Measurements from ENCODE around the gene FAM180B. TPM values are rescaled to one million over a fixed set of nuclear protein-coding genes. Genes with fewer than 3 reads are reported as not detected.

FAM180B gene
- total and polyA plus RNA-seq, 2 of the 8 experiments (the other 6 are each of a cell fraction or from before 2014, with no cell fraction given), result 0.09 TPM; not detected in 1

- peak overlapping the region; percentile 60 to 77 for H3K4me2 ChIP-seq (ENCODE audit: insufficient read depth in 1 of 2, low read depth in 2 of 2, low read length in 2 of 2)
- H3K4ac ChIP-seq (replicated peaks; ENCODE audit: insufficient read length, low read depth, low read length), result no peak overlapping the region
- H3K9ac ChIP-seq (replicated peaks in 1 of 4; ENCODE audit: extremely low read depth in 1 of 4, low read depth in 3 of 4, low read length in 3 of 4), result peak overlapping the region; percentile 90 to 96 (median 94)
- no peak overlapping the region for H2AK5ac ChIP-seq (ENCODE audit: low read depth, low read length)
- ChIA-PET POLR2A (ENCODE audit: partially characterized antibody) (interaction anchor here (0.6 to 6.6 kb wide), 16 partner anchors 8 to 81 kb away, joined by 3 to 83 read pairs (median 6); partner anchors contain the start of genes C1QTNF4, CELF1, FAM180B and KBTBD4), CTCF (ENCODE audit: partially characterized antibody) (interaction anchor here (0.6 to 1.0 kb wide), 6 partner anchors 10 to 896 kb away, joined by 3 to 6 read pairs (median 4); partner anchors contain the start of gene CELF1)
- no peak overlapping the region for H2AFZ ChIP-seq (ENCODE audit: low read length)
- TF ChIP-seq KDM1A (IDR thresholded peaks at IDR 0.05; ENCODE audit: borderline replicate concordance, low read length) (0 out of 2 replicates have a peak, but pooled peaks have one; percentile 60), RAD21 (IDR thresholded peaks at IDR 0.05 in 1 of 2, conservative IDR thresholded peaks at IDR 0.05 in 1 of 2; ENCODE audit: low read depth in 2 of 2, low read length in 2 of 2) (no peak)
- H2BK120ac ChIP-seq (replicated peaks; ENCODE audit: low read depth, low read length), result no peak overlapping the region
- H3K27ac ChIP-seq (ENCODE audit: low read depth, low read length), result peak overlapping the region; percentile 53; the same call in 1 of the 2 replicates
- peak overlapping the region; percentile 84; the same call in 1 of the 2 replicates for H4K8ac ChIP-seq (ENCODE audit: extremely low read depth, insufficient read depth, low read length)
- peaks cover 3% of the 10 kb centered on the region; the same call in 1 of the 2 replicates for H3K23me2 ChIP-seq (ENCODE audit: low read depth, low read length)
- H3K79me2 ChIP-seq (ENCODE audit: control insufficient read depth in 1 of 2, insufficient read depth in 2 of 2, low read length in 2 of 2), result peaks cover 0 to 13% of the 10 kb centered on the region in 2 experiments; a peak in 2 of 4 replicates
- peaks cover 0 to 3% (median 1%) of the 10 kb centered on the region in 4 experiments; a peak in 1 of 7 replicates for H3K4me1 ChIP-seq (replicated peaks in 1 of 4; ENCODE audit: control insufficient read depth in 3 of 4, insufficient read depth in 4 of 4, low read length in 3 of 4)
- no peak for DNase-seq (ENCODE audit: low read depth in 1 of 2, low spot score in 2 of 2)
- 29% methylated on average over 17 of the region's 17 CpGs; no CpG with 5 or more reads in 1 of the 2 experiments for WGBS, 2 experiments (ENCODE audit: extremely low coverage in 1 of 2, insufficient coverage in 1 of 2, insufficient read length in 1 of 2, insufficient replicate concordance in 2 of 2, low coverage in 1 of 2, low lambda C conversion rate in 2 of 2, missing lambda C conversion rate in 1 of 2)
- peak overlapping the region; percentile 97 for H3K18ac ChIP-seq (ENCODE audit: extremely low read depth, low read length)
- no peaks in the 10 kb centered on the region for H3K9me3 ChIP-seq (ENCODE audit: insufficient read depth in 2 of 2, low read depth in 1 of 2, low read length in 1 of 2)
- H4K20me1 ChIP-seq (replicated peaks in 1 of 2; ENCODE audit: control insufficient read depth in 1 of 2, insufficient read depth in 2 of 2, low read length in 2 of 2), result peaks cover 0 to 4% of the 10 kb centered on the region in 2 experiments
- peak overlapping the region; percentile 78; the same call in 1 of the 2 replicates for H2BK5ac ChIP-seq (ENCODE audit: low read depth, low read length)
- no peak overlapping the region for H2BK15ac ChIP-seq (ENCODE audit: low read length)
- H3K23ac ChIP-seq (ENCODE audit: insufficient read length), result no peak overlapping the region
- H3K36me3 ChIP-seq (ENCODE audit: control insufficient read depth in 2 of 4, insufficient read depth in 4 of 4, low read length in 3 of 4), result peaks cover under 1 to 12% (median 2%) of the 10 kb centered on the region in 4 experiments; a peak in 3 of 8 replicates
- H2BK12ac ChIP-seq (ENCODE audit: low read depth, low read length), result 0 out of 2 replicates have a peak overlapping the region, but pooled peaks have one; percentile 60
- no peak overlapping the region for H2BK20ac ChIP-seq (ENCODE audit: low read length)
- H4K91ac ChIP-seq (replicated peaks; ENCODE audit: insufficient read length, low read length), result peak overlapping the region; percentile 8
- H3K4me3 ChIP-seq (ENCODE audit: extremely low read depth in 1 of 4, insufficient read depth in 2 of 4, low read depth in 3 of 4, low read length in 4 of 4), result peak overlapping the region; percentile 44 to 96 (median 95)
- no peak overlapping the region for H3K56ac ChIP-seq (replicated peaks; ENCODE audit: insufficient read length, low read depth, low read length)
- H3K79me1 ChIP-seq (ENCODE audit: low read depth, low read length), result peaks cover 3% of the 10 kb centered on the region; the same call in 1 of the 2 replicates
- no peaks in the 10 kb centered on the region for H3K27me3 ChIP-seq (replicated peaks in 1 of 4; ENCODE audit: control insufficient read depth in 3 of 4, extremely low read depth in 1 of 4, insufficient read depth in 3 of 4, low read length in 3 of 4)
- H3K14ac ChIP-seq (ENCODE audit: insufficient read length), result no peak overlapping the region
- no peak for FAIRE-seq
- peak overlapping the region; percentile 67 for H4K5ac ChIP-seq (ENCODE audit: insufficient read length, low read depth, low read length)
These were observed 20.3 kb upstream of the FAM180B start for GRCh38 chr11:47566149-47566698.
